HG03442 (cell line): ENCODE measurements around the gene RYR1.
"Not testable (repeated sequence)": the region's sequence is repeated elsewhere in the genome, so short reads cannot be mapped to it uniquely, and the experiment has no call there.

Experiments
- ATAC-seq: cut with Tn5 transposase; IDR thresholded peaks from one replicate; pipeline ENCODE4 v1.9.1; 2021; ENCODE audit warnings: mild to moderate bottlenecking, moderate library complexity; ENCODE audit not compliant: unreplicated experiment

Gene RYR1

GRCh38 chr19:38602856-38603255 is 169.4 kb downstream of the RYR1 start:
- not testable (repeated sequence) for ATAC-seq

GRCh38 chr19:38606131-38606530 is 172.6 kb downstream of the RYR1 start:
- ATAC-seq, result no peak

GRCh38 chr19:38614289-38614688 is 180.8 kb downstream of the RYR1 start:
- ATAC-seq, result no peak

GRCh38 chr19:38615007-38615581 is 181.6 kb downstream of the RYR1 start:
- ATAC-seq, result no peak

GRCh38 chr19:38616265-38616664 is 182.8 kb downstream of the RYR1 start:
- ATAC-seq, result no peak

GRCh38 chr19:38617283-38617763 is 183.8 kb downstream of the RYR1 start:
- no peak for ATAC-seq

GRCh38 chr19:38617764-38618589 is 184.5 kb downstream of the RYR1 start, which contains the start of gene MAP4K1:
Gene MAP4K1 (minus strand): TSS chr19:38617953. CDS start chr19:38617895, 58 bp downstream.
- ATAC-seq, result peak; percentile 40

GRCh38 chr19:38618590-38619360 is 185.3 kb downstream of the RYR1 start, which contains the start of gene EIF3K:
Gene EIF3K (plus strand): TSS chr19:38619188. CDS start chr19:38619269, 81 bp downstream.
- peak; percentile 52 for ATAC-seq

GRCh38 chr19:38619361-38620174 is 186.1 kb downstream of the RYR1 start:
- ATAC-seq, result no peak

GRCh38 chr19:38624822-38625221 is 191.3 kb downstream of the RYR1 start:
- ATAC-seq, result no peak

- ATAC-seq, result no peak
These were observed 192.9 kb downstream of the RYR1 start for GRCh38 chr19:38626401-38626800.

- ATAC-seq, result no peak
These were observed 196.1 kb downstream of the RYR1 start for GRCh38 chr19:38629568-38629967.

GRCh38 chr19:38631301-38631700 is 197.8 kb downstream of the RYR1 start:
- ATAC-seq, result not testable (repeated sequence)

GRCh38 chr19:38631811-38632475 is 198.5 kb downstream of the RYR1 start:
- ATAC-seq, result not testable (repeated sequence)

GRCh38 chr19:38632476-38633213 is 199.2 kb downstream of the RYR1 start:
- no peak for ATAC-seq

GRCh38 chr19:38634757-38635482 is 201.4 kb downstream of the RYR1 start:
- no peak for ATAC-seq

- no peak for ATAC-seq
These were observed 202.2 kb downstream of the RYR1 start for GRCh38 chr19:38635483-38636399.
